Keratinocyte (primary cell): ENCODE measurements around the gene CDHR2. TPM values are rescaled to one million over a fixed set of nuclear protein-coding genes. Genes with fewer than 3 reads are reported as not detected.

Source experiments
- DNase-seq: peaks from one replicate; pipeline ENCODE4 v3.0.0-alpha.2; 2011; ENCODE audit warnings: low read depth, missing footprints, low spot score
- FAIRE-seq: peaks from 2 replicates; lab custom pipeline; 2011; peaks lifted over from hg19 to GRCh38; lab: Jason Lieb, UNC
- H2AFZ ChIP-seq: 2 replicates; pipeline ENCODE4 v1.6.0; 2012; ENCODE audit warnings: low read length, control low read depth, inconsistent platforms; ENCODE audit not compliant: control insufficient read depth
- H3K27ac ChIP-seq: 2 replicates; pipeline ENCODE4 v1.5.1; 2011; ENCODE audit warnings: low read length; ENCODE audit not compliant: control insufficient read depth, insufficient read depth
- H3K27me3 ChIP-seq: 3 replicates; pipeline ENCODE4 v1.6.0; 2011; ENCODE audit warnings: low read length; ENCODE audit not compliant: control insufficient read depth, insufficient read depth; ENCODE audit errors: extremely low read depth
- H3K36me3 ChIP-seq, 2 experiments: 2 replicates in 1 of 2; 3 replicates in 1 of 2; pipeline ENCODE4 v1.5.1; 2011; ENCODE audit warnings: low read length in 2 of 2, mild to moderate bottlenecking in 1 of 2; ENCODE audit not compliant: control insufficient read depth in 2 of 2, insufficient read depth in 2 of 2; ENCODE audit errors: extremely low read depth in 1 of 2
- H3K4me1 ChIP-seq: 3 replicates; pipeline ENCODE4 v1.5.1; 2011; ENCODE audit warnings: low read length; ENCODE audit not compliant: control insufficient read depth, insufficient read depth; ENCODE audit errors: extremely low read depth
- H3K4me2 ChIP-seq: 3 replicates; pipeline ENCODE4 v1.6.0; 2011; ENCODE audit warnings: low read depth, low read length; ENCODE audit not compliant: control insufficient read depth, insufficient read depth; ENCODE audit errors: extremely low read depth
- H3K4me3 ChIP-seq, 3 experiments: fragments of 200-600 bp in 1 of 3; sonication (generic) in 1 of 3; 2 replicates in 2 of 3; 3 replicates in 1 of 3; pipeline ENCODE4 v1.5.1; 2011 to 2016; ENCODE audit warnings: low read length in 3 of 3, mild to moderate bottlenecking in 3 of 3, control low read depth in 2 of 3, inconsistent platforms in 1 of 3, low read depth in 1 of 3, mixed read lengths in 1 of 3, mixed run types in 1 of 3, moderate library complexity in 1 of 3; ENCODE audit not compliant: control insufficient read depth in 2 of 3, insufficient read depth in 2 of 3; ENCODE audit errors: extremely low read depth in 1 of 3
- H3K79me2 ChIP-seq: 2 replicates; pipeline ENCODE4 v1.6.0; 2012; ENCODE audit warnings: low read length; ENCODE audit not compliant: control insufficient read depth, insufficient read depth
- H3K9ac ChIP-seq: 3 replicates; pipeline ENCODE4 v1.6.0; 2011; ENCODE audit warnings: low read length; ENCODE audit not compliant: control insufficient read depth, insufficient read depth; ENCODE audit errors: extremely low read depth
- H3K9me1 ChIP-seq: 3 replicates; pipeline ENCODE4 v1.6.0; 2011; ENCODE audit warnings: low read length; ENCODE audit not compliant: control insufficient read depth, insufficient read depth; ENCODE audit errors: extremely low read depth
- H3K9me3 ChIP-seq: 2 replicates; pipeline ENCODE4 v1.5.1; 2012; ENCODE audit warnings: low read depth, low read length; ENCODE audit not compliant: control insufficient read depth
- H4K20me1 ChIP-seq: 3 replicates; pipeline ENCODE4 v1.6.0; 2011; ENCODE audit warnings: low read length; ENCODE audit not compliant: control insufficient read depth, insufficient read depth; ENCODE audit errors: extremely low read depth
- CTCF ChIP-seq, 3 experiments: IDR thresholded peaks in 1 of 3; conservative IDR thresholded peaks in 1 of 3; optimal IDR thresholded peaks in 1 of 3; 2 replicates in 2 of 3; 3 replicates in 1 of 3; pipeline versions ENCODE3 to v1.5.1; 2011; ENCODE audit warnings: low read length in 3 of 3, mild to moderate bottlenecking in 3 of 3, moderate library complexity in 2 of 3, control low read depth in 1 of 3, inconsistent platforms in 1 of 3; ENCODE audit not compliant: insufficient read depth in 2 of 3; ENCODE audit errors: extremely low read depth in 1 of 3
- EZH2 ChIP-seq: IDR thresholded peaks from one replicate; pipeline ENCODE4 v1.6.1; 2012; ENCODE audit warnings: inconsistent platforms, mild to moderate bottlenecking, low read length, moderate library complexity
- dilution Hi-C: fragments of 300-500 bp; cut with MboI; formaldehyde crosslinking; loops from one replicate; pipeline ENCODE4 v1.7.0; 2020; ENCODE audit warnings: low sequenced_read_pairs; ENCODE audit not compliant: extremely low pct_ligation_motif_present
- polyA plus RNA-seq, 5 experiments: library from polyadenylated mRNA; depleted of rRNA in 3 of 5; stranded (reverse) in 3 of 5; stranded (forward) in 1 of 5; unstranded in 1 of 5; fragments of >200 nt; gene quantifications; 1 replicate in 1 of 5; 2 replicates in 3 of 5; 3 replicates in 1 of 5; pipeline versions ENCODE4 v1.2.1 to v1.2.3, GENCODE V29; 2011 to 2012; ENCODE audit warnings: missing spikeins in 2 of 5, low read depth in 1 of 5, low replicate concordance in 1 of 5

The CDHR2 gene
- polyA plus RNA-seq, 1 donor (not counting 4 experiments of a cell fraction or from before 2014, with no cell fraction given), result not detected

GRCh38 chr5:176577312-176578176 lies 28.4 kb downstream of the CDHR2 start:
- Histone ChIP-seq H3K79me2 (no peaks in the 10 kb centered on the region), H3K9ac (no peak overlapping the region), H3K36me3 (no peaks in the 10 kb centered on the region), H3K4me3 (no peak overlapping the region), H3K9me3 (no peaks in the 10 kb centered on the region), H3K27me3 (no peaks in the 10 kb centered on the region), H3K9me1 (no peaks in the 10 kb centered on the region), H4K20me1 (no peaks in the 10 kb centered on the region), H3K4me2 (no peak overlapping the region), H3K27ac (no peak overlapping the region), H3K4me1 (no peaks in the 10 kb centered on the region), H2AFZ (no peak overlapping the region)
- dilution Hi-C loops, result no loop called here
- TF ChIP-seq EZH2, result no peak
- TF ChIP-seq CTCF (optimal IDR thresholded peaks at IDR 0.05 in 1 of 3, IDR thresholded peaks at IDR 0.05 in 1 of 3, conservative IDR thresholded peaks at IDR 0.05 in 1 of 3; ENCODE audit: extremely low read depth in 1 of 3, insufficient read depth in 2 of 3, low read length in 3 of 3), result no peak
- FAIRE-seq, result no peak
- DNase-seq, result no peak

GRCh38 chr5:176578391-176578808 lies 29.3 kb downstream of the CDHR2 start:
- no peak overlapping the region for H3K4me3 ChIP-seq
- H3K9ac ChIP-seq, result no peak overlapping the region
- no peak overlapping the region for H3K4me2 ChIP-seq
- no peaks in the 10 kb centered on the region for H3K27me3 ChIP-seq
- H3K27ac ChIP-seq, result no peak overlapping the region
- dilution Hi-C loops, result no loop called here
- no peak for FAIRE-seq
- H3K79me2 ChIP-seq, result no peaks in the 10 kb centered on the region
- DNase-seq, result no peak
- no peaks in the 10 kb centered on the region for H3K9me3 ChIP-seq
- no peaks in the 10 kb centered on the region for H3K9me1 ChIP-seq
- H4K20me1 ChIP-seq, result no peaks in the 10 kb centered on the region
- no peaks in the 10 kb centered on the region for H3K36me3 ChIP-seq
- no peaks in the 10 kb centered on the region for H3K4me1 ChIP-seq
- peak; percentile 63 to 87 (median 73) for TF ChIP-seq CTCF (optimal IDR thresholded peaks at IDR 0.05 in 1 of 3, IDR thresholded peaks at IDR 0.05 in 1 of 3, conservative IDR thresholded peaks at IDR 0.05 in 1 of 3; ENCODE audit: extremely low read depth in 1 of 3, insufficient read depth in 2 of 3, low read length in 3 of 3)
- TF ChIP-seq EZH2, result no peak
- no peak overlapping the region for H2AFZ ChIP-seq
